ENCODE measurements around the gene RAB3IP.

RAB3IP gene

GRCh38 chr12:69738351-69739286, at the start of gene RAB3IP:
TSS of gene RAB3IP (plus strand) at chr12:69738860. CDS start at chr12:69755409, 16,549 bp downstream.
- H3K9me3 ChIP-seq (ENCODE audit: insufficient read depth, low read depth, low read length): no peaks in the 10 kb centered on the region
- no peaks in the 10 kb centered on the region for H3K36me3 ChIP-seq (ENCODE audit: insufficient read depth, low read depth, low read length)
- H3K27me3 ChIP-seq (ENCODE audit: insufficient read depth, low read length): peaks cover 40% of the 10 kb centered on the region
- peaks cover 10% of the 10 kb centered on the region; the same call in 1 of the 2 replicates for H3K4me1 ChIP-seq (ENCODE audit: insufficient read depth, low read length)
- no peak within 1 kb of the TSS for H3K27ac ChIP-seq (ENCODE audit: low read length)
- H3K9ac ChIP-seq (ENCODE audit: low read depth, low read length): peak within 1 kb of the TSS; percentile 66; the same call in 1 of the 2 replicates
- H3K4me3 ChIP-seq (ENCODE audit: low read length): peak within 1 kb of the TSS; percentile 78

GRCh38 chr12:69689638-69690037, 49.0 kb upstream of the RAB3IP start:
- peaks cover 24% of the 10 kb centered on the region for H3K4me1 ChIP-seq (ENCODE audit: insufficient read depth, low read length)
- H3K4me3 ChIP-seq (ENCODE audit: low read length): no peak overlapping the region
- H3K9me3 ChIP-seq (ENCODE audit: insufficient read depth, low read depth, low read length): no peaks in the 10 kb centered on the region
- no peak overlapping the region for H3K9ac ChIP-seq (ENCODE audit: low read depth, low read length)
- H3K27ac ChIP-seq (ENCODE audit: low read length): no peak overlapping the region
- H3K36me3 ChIP-seq (ENCODE audit: insufficient read depth, low read depth, low read length): no peaks in the 10 kb centered on the region
- no peaks in the 10 kb centered on the region for H3K27me3 ChIP-seq (ENCODE audit: insufficient read depth, low read length)

- no peak overlapping the region for H3K4me3 ChIP-seq (ENCODE audit: low read length)
- no peaks in the 10 kb centered on the region for H3K9me3 ChIP-seq (ENCODE audit: insufficient read depth, low read depth, low read length)
- peaks cover 13% of the 10 kb centered on the region; the same call in 1 of the 2 replicates for H3K4me1 ChIP-seq (ENCODE audit: insufficient read depth, low read length)
- no peak overlapping the region for H3K27ac ChIP-seq (ENCODE audit: low read length)
- no peaks in the 10 kb centered on the region for H3K36me3 ChIP-seq (ENCODE audit: insufficient read depth, low read depth, low read length)
- H3K9ac ChIP-seq (ENCODE audit: low read depth, low read length): no peak overlapping the region
- H3K27me3 ChIP-seq (ENCODE audit: insufficient read depth, low read length): no peaks in the 10 kb centered on the region
These were observed 44.5 kb upstream of the RAB3IP start for GRCh38 chr12:69694123-69694522.

- Histone ChIP-seq H3K9ac (ENCODE audit: low read depth, low read length) (no peak overlapping the region), H3K4me3 (ENCODE audit: low read length) (no peak overlapping the region), H3K4me1 (ENCODE audit: insufficient read depth, low read length) (no peaks in the 10 kb centered on the region), H3K27me3 (ENCODE audit: insufficient read depth, low read length) (no peaks in the 10 kb centered on the region), H3K27ac (ENCODE audit: low read length) (no peak overlapping the region), H3K9me3 (ENCODE audit: insufficient read depth, low read depth, low read length) (no peaks in the 10 kb centered on the region), H3K36me3 (ENCODE audit: insufficient read depth, low read depth, low read length) (no peaks in the 10 kb centered on the region)
These were observed 40.6 kb upstream of the RAB3IP start for GRCh38 chr12:69698054-69698453.

- H3K4me1 ChIP-seq (ENCODE audit: insufficient read depth, low read length): no peaks in the 10 kb centered on the region
- H3K4me3 ChIP-seq (ENCODE audit: low read length): no peak within 1 kb of the TSS
- no peaks in the 10 kb centered on the region for H3K27me3 ChIP-seq (ENCODE audit: insufficient read depth, low read length)
- no peak within 1 kb of the TSS for H3K9ac ChIP-seq (ENCODE audit: low read depth, low read length)
- no peaks in the 10 kb centered on the region for H3K9me3 ChIP-seq (ENCODE audit: insufficient read depth, low read depth, low read length)
- no peaks in the 10 kb centered on the region for H3K36me3 ChIP-seq (ENCODE audit: insufficient read depth, low read depth, low read length)
- H3K27ac ChIP-seq (ENCODE audit: low read length): no peak within 1 kb of the TSS
These were observed 39.7 kb upstream of the RAB3IP start, which contains the start of gene BEST3 for GRCh38 chr12:69698769-69699540. TSS of gene BEST3 (minus strand) at chr12:69699303. CDS start at chr12:69697798, 1,505 bp downstream.

GRCh38 chr12:69701826-69702225, 36.8 kb upstream of the RAB3IP start:
- H3K27me3 ChIP-seq (ENCODE audit: insufficient read depth, low read length): no peaks in the 10 kb centered on the region
- no peaks in the 10 kb centered on the region for H3K9me3 ChIP-seq (ENCODE audit: insufficient read depth, low read depth, low read length)
- H3K27ac ChIP-seq (ENCODE audit: low read length): no peak overlapping the region
- no peak overlapping the region for H3K9ac ChIP-seq (ENCODE audit: low read depth, low read length)
- H3K4me1 ChIP-seq (ENCODE audit: insufficient read depth, low read length): no peaks in the 10 kb centered on the region
- no peak overlapping the region for H3K4me3 ChIP-seq (ENCODE audit: low read length)
- H3K36me3 ChIP-seq (ENCODE audit: insufficient read depth, low read depth, low read length): no peaks in the 10 kb centered on the region

- no peak overlapping the region for H3K4me3 ChIP-seq (ENCODE audit: low read length)
- no peaks in the 10 kb centered on the region for H3K27me3 ChIP-seq (ENCODE audit: insufficient read depth, low read length)
- no peak overlapping the region for H3K27ac ChIP-seq (ENCODE audit: low read length)
- no peaks in the 10 kb centered on the region for H3K9me3 ChIP-seq (ENCODE audit: insufficient read depth, low read depth, low read length)
- no peaks in the 10 kb centered on the region for H3K36me3 ChIP-seq (ENCODE audit: insufficient read depth, low read depth, low read length)
- no peak overlapping the region for H3K9ac ChIP-seq (ENCODE audit: low read depth, low read length)
- H3K4me1 ChIP-seq (ENCODE audit: insufficient read depth, low read length): no peaks in the 10 kb centered on the region
These were observed 35.5 kb upstream of the RAB3IP start for GRCh38 chr12:69703146-69703642.

GRCh38 chr12:69704357-69704756, 34.3 kb upstream of the RAB3IP start:
- Histone ChIP-seq H3K9me3 (ENCODE audit: insufficient read depth, low read depth, low read length) (no peaks in the 10 kb centered on the region), H3K4me3 (ENCODE audit: low read length) (no peak overlapping the region), H3K36me3 (ENCODE audit: insufficient read depth, low read depth, low read length) (no peaks in the 10 kb centered on the region), H3K4me1 (ENCODE audit: insufficient read depth, low read length) (no peaks in the 10 kb centered on the region), H3K9ac (ENCODE audit: low read depth, low read length) (no peak overlapping the region), H3K27me3 (ENCODE audit: insufficient read depth, low read length) (no peaks in the 10 kb centered on the region), H3K27ac (ENCODE audit: low read length) (no peak overlapping the region)

GRCh38 chr12:69708649-69709048, 30.0 kb upstream of the RAB3IP start:
- Histone ChIP-seq H3K27ac (ENCODE audit: low read length) (no peak overlapping the region), H3K9me3 (ENCODE audit: insufficient read depth, low read depth, low read length) (no peaks in the 10 kb centered on the region), H3K36me3 (ENCODE audit: insufficient read depth, low read depth, low read length) (no peaks in the 10 kb centered on the region), H3K9ac (ENCODE audit: low read depth, low read length) (no peak overlapping the region), H3K4me1 (ENCODE audit: insufficient read depth, low read length) (no peaks in the 10 kb centered on the region), H3K4me3 (ENCODE audit: low read length) (no peak overlapping the region), H3K27me3 (ENCODE audit: insufficient read depth, low read length) (no peaks in the 10 kb centered on the region)

- no peaks in the 10 kb centered on the region for H3K36me3 ChIP-seq (ENCODE audit: insufficient read depth, low read depth, low read length)
- no peaks in the 10 kb centered on the region for H3K4me1 ChIP-seq (ENCODE audit: insufficient read depth, low read length)
- H3K4me3 ChIP-seq (ENCODE audit: low read length): no peak overlapping the region
- no peak overlapping the region for H3K9ac ChIP-seq (ENCODE audit: low read depth, low read length)
- H3K9me3 ChIP-seq (ENCODE audit: insufficient read depth, low read depth, low read length): no peaks in the 10 kb centered on the region
- H3K27ac ChIP-seq (ENCODE audit: low read length): no peak overlapping the region
- H3K27me3 ChIP-seq (ENCODE audit: insufficient read depth, low read length): no peaks in the 10 kb centered on the region
These were observed 25.8 kb upstream of the RAB3IP start for GRCh38 chr12:69712826-69713225.

GRCh38 chr12:69714542-69714941, 24.1 kb upstream of the RAB3IP start:
- Histone ChIP-seq H3K4me3 (ENCODE audit: low read length) (no peak overlapping the region), H3K4me1 (ENCODE audit: insufficient read depth, low read length) (no peaks in the 10 kb centered on the region), H3K9me3 (ENCODE audit: insufficient read depth, low read depth, low read length) (no peaks in the 10 kb centered on the region), H3K9ac (ENCODE audit: low read depth, low read length) (no peak overlapping the region), H3K27ac (ENCODE audit: low read length) (no peak overlapping the region), H3K27me3 (ENCODE audit: insufficient read depth, low read length) (no peaks in the 10 kb centered on the region), H3K36me3 (ENCODE audit: insufficient read depth, low read depth, low read length) (no peaks in the 10 kb centered on the region)

Data from iPS-20b (cell line).